GM12801 (cell line): ENCODE measurements around the gene GBE1.

Experiments
- CTCF ChIP-seq: IDR thresholded peaks from one replicate; pipeline ENCODE4 v1.5.1; 2011; ENCODE audit warnings: control low read depth; ENCODE audit not compliant: insufficient read length; ENCODE audit errors: extremely low read depth

GBE1 gene

GRCh38 chr3:81579744-81580143, 181.7 kb downstream of the GBE1 start:
- no peak for TF ChIP-seq CTCF

- TF ChIP-seq CTCF, result no peak
These were observed 189.2 kb downstream of the GBE1 start for GRCh38 chr3:81572201-81572756.

- TF ChIP-seq CTCF, result no peak
These were observed 193.1 kb downstream of the GBE1 start for GRCh38 chr3:81568378-81568777.

- no peak for TF ChIP-seq CTCF
These were observed 196.4 kb downstream of the GBE1 start for GRCh38 chr3:81565041-81565440.

GRCh38 chr3:81558106-81558505, 203.3 kb downstream of the GBE1 start:
- TF ChIP-seq CTCF, result no peak

- no peak for TF ChIP-seq CTCF
These were observed 206.6 kb downstream of the GBE1 start for GRCh38 chr3:81554801-81555200.

GRCh38 chr3:81554388-81554787, 207.1 kb downstream of the GBE1 start:
- TF ChIP-seq CTCF, result no peak
